HG03066 (cell line): Measurements from ENCODE around the gene CNTNAP2.

Source experiments
- ATAC-seq: cut with Tn5 transposase; IDR thresholded peaks from one replicate; pipeline ENCODE4 v1.9.1; 2021; ENCODE audit warnings: low read depth; ENCODE audit not compliant: unreplicated experiment

CNTNAP2 gene

DNA sequence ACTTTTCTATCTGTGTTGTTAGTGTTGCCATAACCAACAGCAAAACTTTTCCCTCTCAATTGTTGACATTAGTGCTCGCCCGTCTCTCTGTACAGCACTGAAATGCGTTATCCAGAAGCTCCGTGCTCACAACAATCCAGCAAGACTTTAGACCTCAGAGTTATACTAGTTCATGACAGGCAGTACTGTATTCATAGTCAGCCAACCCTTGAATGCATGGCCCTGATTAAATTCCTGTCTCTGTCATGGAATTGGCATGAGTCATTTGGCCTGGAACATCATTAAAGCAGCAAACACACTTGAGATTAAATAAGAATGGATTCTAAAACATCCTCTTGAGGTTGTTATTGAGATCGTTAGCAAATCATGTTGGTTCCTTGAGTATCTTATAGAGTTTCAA lies 2068.4 kb downstream of the CNTNAP2 start:
- ATAC-seq = no peak

DNA sequence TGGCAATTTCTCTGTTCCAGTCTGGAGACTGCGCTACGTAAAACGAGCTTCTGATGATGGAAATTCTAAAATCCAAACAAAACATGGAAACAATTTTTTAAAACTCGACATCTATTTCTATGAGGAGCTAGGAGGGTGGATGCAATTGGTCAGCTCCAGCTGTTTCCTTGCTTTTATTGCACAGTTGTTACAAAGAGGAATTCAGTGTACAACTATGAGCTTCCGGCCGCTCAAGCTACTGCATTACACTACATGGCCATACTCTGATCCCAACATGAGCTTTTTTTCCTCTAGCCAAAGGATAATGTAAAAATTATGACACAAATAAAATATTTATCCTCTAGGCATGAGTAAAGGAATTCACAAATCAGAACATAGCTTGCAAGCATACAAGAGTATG lies 2070.9 kb downstream of the CNTNAP2 start:
- ATAC-seq = no peak

DNA sequence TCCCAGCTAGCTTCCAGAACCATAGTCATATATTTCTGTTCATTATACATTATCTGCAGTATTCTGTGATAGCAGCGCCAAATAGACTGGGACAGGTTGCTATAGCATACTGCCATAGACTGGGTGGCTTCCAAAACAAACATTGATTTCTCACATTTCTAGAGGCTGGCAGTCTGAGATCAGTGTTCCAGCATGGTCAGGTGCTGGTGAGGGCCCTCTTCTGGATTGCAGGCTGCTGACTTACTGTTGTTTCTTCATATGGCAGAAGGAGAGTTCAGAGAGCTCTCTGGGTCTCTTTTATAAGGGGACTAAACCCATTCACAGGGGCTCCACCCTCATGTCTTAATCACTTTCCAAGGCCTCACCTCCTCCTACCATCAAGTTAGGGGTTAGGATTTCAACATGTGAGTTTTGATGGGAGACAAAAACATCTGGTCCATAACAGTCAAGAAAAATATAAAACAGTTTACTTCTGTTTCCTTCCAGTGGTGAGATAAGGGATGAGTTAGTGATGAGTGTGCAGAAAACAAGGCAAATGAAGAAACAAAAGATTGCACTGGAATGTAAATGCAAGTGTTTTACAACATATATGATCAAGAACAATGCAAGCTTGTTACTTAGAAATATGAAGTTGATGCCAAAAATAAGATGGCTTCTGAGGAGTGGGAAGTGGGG lies 2074.9 kb downstream of the CNTNAP2 start:
- ATAC-seq = no peak

DNA sequence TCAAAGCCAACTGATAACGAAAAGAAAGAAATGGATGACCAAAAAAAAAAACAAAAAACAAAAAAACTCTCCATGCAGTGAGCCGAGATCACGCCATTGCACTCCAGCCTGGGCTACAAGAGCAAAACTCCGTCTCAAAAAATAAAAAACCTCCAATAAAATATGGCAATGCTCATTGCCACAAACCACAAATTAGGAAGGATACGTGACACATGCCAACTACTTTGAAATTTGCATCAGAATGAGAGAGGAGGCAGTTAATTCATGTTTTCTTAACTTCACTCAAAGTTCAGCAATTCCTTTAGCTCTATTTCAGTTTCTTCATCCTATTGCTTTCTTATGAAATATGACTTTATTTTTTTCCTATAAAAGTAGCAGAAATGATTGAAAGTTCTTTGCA lies 2075.9 kb downstream of the CNTNAP2 start:
- no peak for ATAC-seq

DNA sequence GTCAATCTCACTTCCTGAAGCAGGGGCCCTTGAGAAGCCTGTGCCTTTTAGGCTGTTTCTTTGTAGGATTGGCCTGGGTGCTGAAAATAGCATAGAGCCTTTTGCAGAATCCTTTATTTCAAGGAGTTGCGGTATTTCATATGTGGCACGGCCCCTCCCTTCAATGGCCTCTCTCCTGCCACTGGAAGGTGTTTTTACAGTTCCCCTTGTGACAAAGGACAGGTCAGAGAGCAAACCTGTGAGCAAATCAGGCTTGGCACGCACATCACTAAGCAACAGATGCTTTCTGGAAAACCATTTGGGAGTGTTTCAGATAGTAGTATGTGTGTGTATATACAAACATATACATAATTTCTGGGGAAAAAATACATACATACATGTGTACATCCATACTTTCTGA lies 2085.4 kb downstream of the CNTNAP2 start:
- no peak for ATAC-seq

DNA sequence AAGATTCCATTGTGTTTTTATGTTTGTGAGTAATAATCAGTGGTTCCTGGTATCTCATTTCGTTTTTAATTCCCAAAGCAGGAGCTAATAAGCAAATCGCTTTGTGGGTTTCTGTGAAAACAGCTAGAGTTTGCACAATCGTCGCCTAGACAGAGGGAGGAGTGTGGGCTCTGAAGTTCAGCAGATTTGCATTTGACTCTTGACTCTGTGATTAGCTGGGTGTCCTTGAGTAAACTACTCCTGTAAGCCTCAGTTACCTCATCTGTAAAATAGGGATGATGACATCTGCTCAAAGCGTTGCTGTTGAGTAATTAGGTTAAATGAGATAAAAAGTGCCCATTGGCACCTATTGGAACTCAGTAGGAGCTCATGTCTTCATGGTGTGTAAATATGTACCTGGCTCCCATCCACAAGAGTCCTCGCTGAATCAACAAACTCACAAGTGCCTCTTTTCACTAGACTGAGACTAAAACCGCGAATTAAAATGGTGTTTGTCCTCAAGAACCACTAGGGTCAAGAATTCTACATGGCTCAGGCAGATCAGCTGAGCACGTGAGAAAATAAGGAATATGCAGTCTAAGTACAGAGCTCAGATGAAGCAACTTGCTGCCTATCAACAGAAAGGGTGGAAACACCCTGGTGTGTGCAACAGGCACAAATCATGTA lies 2088.2 kb downstream of the CNTNAP2 start:
- no peak for ATAC-seq

DNA sequence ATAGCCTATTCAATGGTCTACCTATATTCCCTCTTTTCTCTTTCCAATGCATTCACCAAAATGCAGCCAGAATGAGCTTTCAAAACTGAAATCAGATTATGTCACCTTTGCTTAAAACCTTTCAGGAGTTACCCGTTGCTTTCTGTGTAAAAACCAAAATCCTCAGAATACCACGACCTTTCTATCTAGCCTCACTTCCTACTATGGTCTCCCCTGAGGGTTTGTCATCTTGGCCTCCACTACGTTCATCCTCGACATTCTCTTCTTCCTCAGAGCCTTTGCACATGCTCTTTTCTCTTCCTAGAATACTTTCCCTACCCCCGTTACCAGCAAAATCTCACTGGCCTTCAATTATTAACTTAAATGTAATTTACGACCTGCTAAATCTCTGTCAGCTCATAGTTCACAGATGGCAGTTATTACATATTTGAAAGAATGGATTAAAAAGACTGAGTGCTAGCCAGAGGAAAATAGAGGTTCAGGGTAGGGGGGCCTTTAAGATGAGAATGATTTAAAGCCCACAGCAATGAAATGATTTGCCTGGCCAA lies 2093.1 kb downstream of the CNTNAP2 start:
- no peak for ATAC-seq

DNA sequence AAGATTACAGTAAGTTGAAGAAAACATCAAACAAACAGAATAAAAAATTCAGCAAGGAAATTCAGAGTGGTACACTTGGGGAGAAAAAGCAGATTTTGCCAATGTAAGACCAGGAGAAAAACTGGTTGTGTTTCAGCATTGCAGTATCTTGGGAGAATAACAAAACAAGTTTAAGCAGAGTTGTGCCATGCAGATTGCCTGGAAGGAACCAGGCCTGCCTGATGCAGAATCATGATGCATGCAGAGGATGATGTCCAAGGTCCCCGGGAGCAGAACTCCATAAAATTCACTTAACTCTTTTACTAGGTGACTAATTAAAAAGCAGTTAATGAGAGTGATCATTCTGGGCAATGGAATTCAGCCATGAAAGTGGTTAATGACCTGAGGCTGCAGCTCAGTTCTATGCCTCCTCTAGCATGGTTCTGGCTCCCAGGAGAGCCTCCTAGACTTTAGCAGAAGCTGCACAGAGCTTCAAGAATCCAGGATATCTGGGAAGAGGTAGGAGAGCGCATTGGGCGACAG lies 2094.3 kb downstream of the CNTNAP2 start:
- ATAC-seq = no peak

DNA sequence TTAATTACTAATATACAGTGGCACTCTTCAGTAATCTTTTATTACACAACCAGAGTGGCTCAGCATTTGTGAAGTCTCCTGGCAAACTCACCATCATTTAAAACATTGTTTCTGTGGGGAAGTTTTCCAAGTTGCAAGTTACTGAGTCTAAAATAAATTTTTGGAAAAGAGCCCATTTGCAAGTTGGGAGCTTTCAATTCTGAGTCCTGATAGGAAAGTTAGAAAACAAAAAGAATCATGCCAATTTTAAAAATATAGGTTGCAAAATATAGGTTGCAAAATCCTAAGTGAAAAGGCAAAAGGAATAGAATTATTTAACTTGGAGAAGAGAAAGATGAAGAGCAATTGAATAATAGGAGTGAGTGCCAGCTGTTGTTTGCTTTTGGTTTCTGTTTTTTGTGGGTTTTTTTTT lies 2095.1 kb downstream of the CNTNAP2 start:
- ATAC-seq = no peak

DNA sequence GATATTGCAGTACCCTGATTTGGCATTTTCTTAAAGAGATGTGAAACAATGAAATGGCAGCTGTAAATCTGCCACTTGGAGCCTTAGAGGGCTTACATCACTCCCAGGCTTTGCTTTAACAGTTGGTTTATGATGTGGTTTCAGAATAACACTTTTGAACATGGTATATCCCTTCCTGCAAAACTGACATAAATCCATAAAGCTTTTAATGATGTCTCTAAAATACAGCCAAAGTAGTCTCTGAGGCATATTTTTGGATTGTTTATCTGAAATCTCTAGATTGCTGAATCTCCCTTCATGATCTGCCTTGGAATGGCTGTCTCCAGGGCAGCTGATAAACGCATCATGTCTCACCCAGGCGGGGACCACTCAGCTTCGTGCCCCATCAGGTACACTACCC lies 2096.1 kb downstream of the CNTNAP2 start:
- ATAC-seq = no peak

DNA sequence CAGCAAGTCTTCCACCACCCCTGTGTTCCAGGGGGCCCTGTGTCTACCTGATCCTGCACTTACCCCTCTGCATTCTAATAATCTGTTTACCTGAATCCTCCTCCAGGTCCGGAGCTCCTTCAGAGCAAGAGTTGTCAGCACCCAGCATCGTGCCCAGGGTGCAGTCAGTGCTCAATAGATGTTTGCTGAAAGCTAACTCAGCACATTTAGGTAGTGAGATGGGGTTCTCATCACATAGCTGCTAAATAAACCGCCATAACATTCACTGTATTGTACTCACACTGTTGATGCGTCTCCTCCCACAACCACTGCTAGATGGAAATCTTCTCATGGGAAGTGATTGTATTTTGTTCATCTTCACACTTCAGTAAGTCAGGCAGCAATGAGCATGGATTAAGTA lies 2097.5 kb downstream of the CNTNAP2 start:
- no peak for ATAC-seq

DNA sequence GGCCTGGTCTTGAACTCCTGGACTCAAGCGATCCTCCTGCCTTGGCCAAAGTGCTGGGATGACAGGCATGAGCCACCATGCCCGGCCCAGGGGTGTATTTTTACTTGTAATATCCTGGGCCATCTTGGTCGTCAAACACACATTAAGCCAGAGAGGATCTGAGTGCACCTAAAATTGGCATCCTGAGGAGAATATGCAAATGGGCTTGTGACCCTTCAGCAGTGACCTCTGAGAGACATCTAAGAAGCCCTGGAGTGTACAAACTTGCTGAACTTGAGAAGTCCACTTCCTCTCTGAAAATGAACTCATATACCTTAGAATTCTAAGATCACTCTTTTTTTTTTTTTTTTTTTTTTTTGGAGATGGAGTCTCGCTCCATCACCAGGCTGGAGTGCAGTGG lies 2102.0 kb downstream of the CNTNAP2 start:
- no peak for ATAC-seq

DNA sequence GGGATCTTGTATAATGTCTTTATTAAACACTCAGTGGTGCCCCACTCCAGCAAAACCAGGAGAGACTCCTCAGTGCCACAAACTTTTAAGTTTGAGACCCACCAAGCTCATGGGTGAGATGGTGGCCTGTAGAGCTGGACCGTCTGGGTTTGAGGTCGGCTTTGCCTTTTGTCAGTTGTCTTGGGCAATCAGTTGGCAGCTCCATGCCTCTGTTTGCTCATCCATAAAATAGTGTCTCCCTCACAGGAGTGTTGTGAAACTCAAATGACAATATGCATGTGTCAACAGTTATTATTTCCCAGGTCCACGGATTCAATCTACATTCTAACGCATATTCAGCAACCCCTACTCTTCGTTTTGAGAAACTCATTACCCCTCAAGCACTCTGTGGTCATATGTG lies 2106.1 kb downstream of the CNTNAP2 start:
- no peak for ATAC-seq

DNA sequence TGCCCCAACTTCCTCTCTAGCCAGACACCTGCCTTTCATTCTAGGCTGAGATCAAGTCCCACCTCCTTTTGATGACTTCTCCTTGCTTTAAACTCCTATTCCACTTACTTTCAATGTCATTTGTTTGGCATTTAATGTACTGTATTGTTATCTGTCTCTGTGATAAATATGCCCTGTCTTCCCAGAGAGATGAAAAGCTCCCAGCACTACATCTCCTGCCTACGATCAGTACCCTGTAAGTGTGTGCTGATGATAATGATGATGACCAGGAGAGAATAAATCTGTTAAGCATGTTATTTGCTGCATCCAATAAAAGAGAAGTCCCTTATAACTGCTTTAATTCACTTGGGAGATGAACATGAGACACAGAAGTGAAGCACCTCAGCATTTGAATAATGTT lies 2106.6 kb downstream of the CNTNAP2 start:
- ATAC-seq = no peak

DNA sequence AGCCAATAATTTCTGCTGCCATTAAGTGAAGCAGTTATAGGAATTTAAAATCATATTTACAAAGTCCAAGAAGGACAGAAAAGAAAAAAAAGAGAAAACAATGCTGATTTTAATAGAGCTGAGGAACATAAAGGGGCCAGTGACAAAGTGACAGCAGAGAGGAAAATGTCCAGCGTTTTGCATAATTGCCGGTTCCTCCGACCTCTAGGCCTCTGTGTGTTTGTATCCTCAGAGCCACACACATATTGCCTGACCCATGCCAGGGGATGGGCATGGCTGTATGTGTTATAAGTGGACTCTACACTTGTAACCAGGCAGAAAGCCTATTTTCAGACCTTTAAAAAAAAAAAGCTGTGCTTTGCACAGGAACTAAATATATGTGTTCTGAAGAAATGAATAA lies 2107.1 kb downstream of the CNTNAP2 start:
- no peak for ATAC-seq

DNA sequence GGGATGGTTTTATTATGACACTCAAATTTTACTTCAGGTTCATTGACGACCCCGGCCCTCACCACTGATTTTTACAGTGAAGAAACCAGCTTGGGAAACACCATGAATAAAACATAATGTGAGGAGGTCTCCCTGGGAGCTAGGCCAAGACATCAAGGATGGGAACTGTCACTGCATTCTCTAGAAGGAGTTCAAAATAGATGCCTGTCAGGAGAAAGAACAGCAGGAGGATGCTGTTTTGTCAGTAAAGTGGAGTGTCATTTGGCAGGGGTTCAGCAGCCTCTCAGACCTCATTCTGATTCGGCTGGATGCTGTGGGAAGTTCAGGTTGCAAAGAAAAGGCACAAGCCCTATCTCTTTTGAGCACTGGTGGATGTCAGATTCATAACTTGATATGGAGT lies 2113.7 kb downstream of the CNTNAP2 start:
- no peak for ATAC-seq

DNA sequence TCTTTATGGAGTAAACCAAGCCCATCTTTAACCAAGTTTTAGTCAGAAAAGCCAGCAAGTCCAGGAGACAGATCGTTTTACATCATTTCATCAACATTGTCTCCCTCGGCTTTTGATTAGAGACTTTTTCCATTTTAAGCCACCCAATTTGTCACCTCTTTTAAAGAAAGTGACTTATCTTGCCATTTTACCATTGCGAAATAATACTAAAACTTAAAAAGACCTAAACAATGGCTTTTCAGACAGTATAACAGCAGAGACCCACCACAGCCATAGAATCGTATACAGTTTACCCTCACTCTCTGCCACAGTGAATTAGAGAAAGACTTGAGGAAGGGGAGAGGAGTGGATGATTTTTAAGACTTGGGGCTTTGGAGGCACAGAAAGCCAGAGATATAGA lies 2114.3 kb downstream of the CNTNAP2 start:
- ATAC-seq = no peak

DNA sequence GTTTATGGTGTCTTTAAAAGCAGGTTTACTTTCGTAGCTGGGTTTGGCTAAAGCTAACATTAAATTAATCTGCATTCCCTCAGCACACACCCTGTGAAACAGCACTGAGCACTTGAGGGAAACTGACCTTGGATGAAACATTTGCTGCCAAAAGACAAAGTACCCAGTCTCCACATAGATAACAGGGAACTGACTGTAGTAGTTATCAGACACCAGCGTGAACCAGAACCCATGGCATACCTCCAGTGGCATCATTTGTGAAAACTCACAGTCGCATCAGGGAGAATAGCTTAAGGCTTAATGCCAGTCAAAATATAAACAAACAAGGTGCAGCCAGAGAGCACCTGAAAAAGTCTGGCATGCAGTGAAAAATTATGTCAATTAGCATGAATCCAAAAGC lies 2116.2 kb downstream of the CNTNAP2 start:
- no peak for ATAC-seq

DNA sequence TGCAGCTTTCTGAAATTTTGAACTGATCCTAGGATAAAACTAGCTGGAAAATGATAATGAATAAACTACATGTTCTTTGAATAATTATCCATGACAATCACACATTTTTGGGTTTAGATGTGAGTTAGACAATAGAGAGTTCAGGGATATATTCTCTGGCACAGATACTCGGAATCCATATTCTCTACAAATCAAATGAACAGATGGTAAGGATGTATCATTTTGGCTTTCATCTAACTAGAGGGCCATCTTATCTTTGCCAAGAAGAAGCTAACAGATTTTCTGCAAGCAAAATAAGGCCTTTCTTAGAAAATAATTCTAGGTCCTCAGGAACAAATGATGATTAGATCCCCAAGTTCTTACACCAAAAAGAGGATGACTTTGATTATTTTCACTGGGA lies 2118.1 kb downstream of the CNTNAP2 start:
- ATAC-seq = no peak

DNA sequence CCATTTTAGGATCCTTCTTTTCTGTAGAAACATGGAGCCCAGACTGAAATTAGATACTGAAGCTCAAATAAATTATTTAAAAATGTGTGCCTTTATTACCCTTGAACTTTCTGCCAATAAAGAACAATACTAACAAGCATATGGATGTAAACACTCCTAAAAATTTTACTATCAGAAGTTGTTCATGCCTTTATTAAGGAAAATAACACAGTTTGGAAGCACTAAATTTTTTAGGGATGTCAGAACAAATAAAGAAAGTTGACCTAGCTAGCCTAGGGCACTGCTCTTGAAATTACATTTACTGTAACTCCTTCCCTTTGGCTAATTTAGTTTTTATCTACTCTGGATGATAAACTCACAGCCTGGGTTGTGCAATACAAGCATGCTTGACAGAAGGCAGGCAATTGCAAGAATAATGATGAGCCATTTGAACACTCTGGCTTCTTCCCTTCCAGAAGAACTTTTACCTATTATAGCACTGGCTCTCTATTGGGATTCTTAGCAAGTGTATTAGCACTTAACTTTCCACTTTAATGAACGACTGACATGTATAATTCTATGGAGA lies 2122.2 kb downstream of the CNTNAP2 start:
- no peak for ATAC-seq

DNA sequence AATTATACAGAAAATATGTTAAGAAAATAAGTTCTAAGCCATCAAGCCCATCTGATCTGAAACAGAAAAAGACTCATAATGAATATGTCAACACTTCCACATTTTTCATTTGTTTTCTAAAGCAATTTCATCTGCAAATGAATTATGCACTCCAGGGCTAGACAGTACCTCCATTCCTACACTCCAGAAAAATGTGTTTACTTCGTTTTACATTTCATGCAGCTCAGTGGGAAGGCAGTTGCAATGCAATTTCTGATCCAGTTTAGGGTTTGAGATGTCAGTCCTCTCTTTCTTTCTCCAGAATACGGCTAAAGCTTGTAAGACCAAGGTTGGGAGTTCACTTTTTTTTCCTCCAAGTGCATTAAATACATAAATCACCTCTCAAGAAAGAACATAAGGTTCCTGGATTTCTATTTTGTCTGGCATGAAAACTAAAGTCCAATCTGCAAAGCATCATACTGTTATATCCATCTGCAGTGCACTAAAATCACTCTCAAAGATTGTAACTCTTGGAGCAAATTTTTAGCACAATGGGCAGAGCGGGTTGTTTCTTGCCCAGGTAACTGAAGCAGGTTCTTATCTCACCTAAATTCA lies 2125.2 kb downstream of the CNTNAP2 start:
- ATAC-seq = no peak
